ENCODE measurements around the gene ADISSP.

Gene ADISSP

GRCh38 chr20:3754276-3754630 lies 13.3 kb downstream of the ADISSP start:
- Histone ChIP-seq H3K9me3 (ENCODE audit: control insufficient read depth, insufficient read depth, low read depth, low read length) (no peaks in the 10 kb centered on the region), H3K4me3 (ENCODE audit: low read depth, low read length) (no peak overlapping the region), H3K4me1 (ENCODE audit: control insufficient read depth, insufficient read depth, low read length) (peaks cover 4% of the 10 kb centered on the region; the same call in 1 of the 2 replicates), H3K27ac (ENCODE audit: extremely low read depth, low read depth, low read length) (no peak overlapping the region), H3K36me3 (ENCODE audit: control insufficient read depth in 2 of 2, insufficient read depth in 1 of 2, low read length in 2 of 2) (peaks cover 0 to 57% of the 10 kb centered on the region in 2 experiments; a peak in 1 of 3 replicates)
- ChIA-PET POLR2A (interaction anchor here (0.6 to 1.0 kb wide), 3 partner anchors 9 to 14 kb away, joined by 3 to 4 read pairs (median 3); partner anchors contain the start of gene ADISSP), CTCF (interaction anchor here (1.1 to 9.8 kb wide), 9 partner anchors 11 to 392 kb away, joined by 3 to 133 read pairs (median 9); partner anchors contain the start of genes ADISSP, AP5S1 and SPEF1)
- TF ChIP-seq HOXA7 (CRISPR knock-in tag; IDR thresholded peaks at IDR 0.05; ENCODE audit: borderline replicate concordance) (no peak), ZXDB (tag by site-specific recombination; IDR thresholded peaks at IDR 0.05) (no peak), ZNF121 (tag by site-specific recombination; IDR thresholded peaks at IDR 0.05) (no peak), ZNF560 (tag by site-specific recombination; IDR thresholded peaks at IDR 0.05; ENCODE audit: borderline replicate concordance) (no peak), ZNF433 (tag by site-specific recombination; IDR thresholded peaks at IDR 0.05; ENCODE audit: low read depth) (no peak), BCL6B (tag by site-specific recombination; IDR thresholded peaks at IDR 0.05) (no peak), ZSCAN5A (tag by site-specific recombination; IDR thresholded peaks at IDR 0.05) (no peak), INSM2 (tag by site-specific recombination; IDR thresholded peaks at IDR 0.05) (no peak), ZNF48 (tag by site-specific recombination; IDR thresholded peaks at IDR 0.05) (no peak), MEIS1 (CRISPR knock-in tag; IDR thresholded peaks at IDR 0.05; ENCODE audit: borderline replicate concordance) (no peak), ZBTB49 (tag by site-specific recombination; IDR thresholded peaks at IDR 0.05; ENCODE audit: low read depth) (no peak), ATF2 (tag by site-specific recombination; IDR thresholded peaks at IDR 0.05; ENCODE audit: low read depth) (no peak)

- Histone ChIP-seq H3K27ac (ENCODE audit: extremely low read depth, low read depth, low read length) (no peak overlapping the region), H3K9me3 (ENCODE audit: control insufficient read depth, insufficient read depth, low read depth, low read length) (no peaks in the 10 kb centered on the region), H3K4me1 (ENCODE audit: control insufficient read depth, insufficient read depth, low read length) (peaks cover 4% of the 10 kb centered on the region; the same call in 1 of the 2 replicates), H3K36me3 (ENCODE audit: control insufficient read depth in 2 of 2, insufficient read depth in 1 of 2, low read length in 2 of 2) (peaks cover 0 to 51% of the 10 kb centered on the region in 2 experiments; a peak in 1 of 3 replicates), H3K4me3 (ENCODE audit: low read depth, low read length) (no peak overlapping the region)
- ChIA-PET POLR2A (interaction anchor here (0.9 to 3.2 kb wide), 3 partner anchors 14 to 65 kb away, joined by 3 to 17 read pairs (median 4); partner anchors contain the start of gene ADISSP), CTCF (interaction anchor here (0.7 to 9.8 kb wide), 19 partner anchors 9 to 393 kb away, joined by 3 to 133 read pairs (median 5); partner anchors contain the start of genes ADISSP and SPEF1)
- TF ChIP-seq ZNF544 (tag by site-specific recombination; IDR thresholded peaks at IDR 0.05) (no peak), KLF8 (tag by site-specific recombination; IDR thresholded peaks at IDR 0.05) (0 out of 2 replicates have a peak, but pooled peaks have one; percentile 17), EGR2 (tag by site-specific recombination; IDR thresholded peaks at IDR 0.05; ENCODE audit: low read depth) (peak; percentile 28; the same call in 1 of the 2 replicates), KLF1 (tag by site-specific recombination; IDR thresholded peaks at IDR 0.05) (peak; percentile 15; the same call in 1 of the 2 replicates)
Measured at GRCh38 chr20:3753501-3754275, 13.9 kb downstream of the ADISSP start.
